Activated T-cell treated with anti-CD3 and anti-CD28 coated beads, Interleukin-2, amount 50 U/mL, for 4 hours (primary cell): ENCODE results near the gene DGKI. TPM values are rescaled to one million over a fixed set of nuclear protein-coding genes. Genes with fewer than 3 reads are reported as not detected.

Experiments
- ATAC-seq, 2 donors: fragments of 200-7000 bp; cut with Tn5 transposase; one replicate each; pipeline ENCODE4 v1.10.0; 2021
- DNase-seq: peaks from one replicate; pipeline ENCODE4 v3.0.0-alpha.2; 2020
- H3K27me3 Mint-ChIP-seq: one replicate; pipeline ENCODE4 v1.8.0; 2021; ENCODE audit warnings: low read depth, mixed read lengths
- H3K36me3 Mint-ChIP-seq: one replicate; pipeline ENCODE4 v1.8.0; 2022; ENCODE audit warnings: mixed read lengths; ENCODE audit not compliant: insufficient read depth
- H3K4me1 Mint-ChIP-seq: one replicate; pipeline ENCODE4 v1.8.0; 2021; ENCODE audit warnings: low read depth, mixed read lengths
- H3K4me3 Mint-ChIP-seq: one replicate; pipeline ENCODE4 v1.8.0; 2021; ENCODE audit warnings: mild to moderate bottlenecking, moderate library complexity, mixed read lengths
- H3K9me3 Mint-ChIP-seq: one replicate; pipeline ENCODE4 v1.8.0; 2021; ENCODE audit warnings: mixed read lengths
- total RNA-seq, 3 donors: library from RNA; stranded (reverse); gene quantifications; one replicate each; pipeline ENCODE4 v1.2.1, GENCODE V29; 2021

DGKI gene
- total RNA-seq, 3 donors from 2014 or later, result 1.2 to 4.3 (median 1.3) TPM

DNA sequence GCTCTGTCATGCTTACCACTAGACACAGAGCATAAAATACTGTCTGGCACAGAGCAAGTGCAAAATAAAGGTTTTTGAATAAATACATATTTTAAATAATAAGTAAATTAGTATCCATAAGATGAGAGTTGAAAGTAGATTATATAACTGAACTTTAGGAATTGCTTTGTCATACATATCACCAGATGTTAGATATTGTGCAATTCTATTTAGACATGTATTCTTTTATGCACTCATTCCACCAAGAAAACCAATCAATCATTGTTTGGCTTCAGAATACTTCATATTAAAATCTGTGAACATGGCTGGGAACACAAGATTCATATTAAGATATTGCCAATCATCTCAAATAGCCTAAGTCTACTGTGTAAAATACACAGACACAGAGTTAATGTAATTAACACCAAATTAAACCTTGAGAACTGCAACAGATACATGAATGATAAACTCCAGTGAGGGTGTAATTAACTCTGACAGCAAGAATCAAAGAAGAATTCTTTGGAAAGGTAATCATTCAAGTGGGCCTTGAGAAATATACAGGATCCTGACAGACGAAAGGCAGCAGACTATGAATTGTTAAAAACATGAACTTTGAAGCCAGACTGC lies 302.2 kb downstream of the DGKI start:
- Mint-ChIP-seq H3K4me3 (no peak overlapping the region), H3K27me3 (no peaks in the 10 kb centered on the region), H3K36me3 (no peaks in the 10 kb centered on the region), H3K4me1 (no peaks in the 10 kb centered on the region), H3K9me3 (no peaks in the 10 kb centered on the region)
- no peak for ATAC-seq
- no peak for DNase-seq

- Mint-ChIP-seq H3K4me3 (no peak overlapping the region), H3K27me3 (no peaks in the 10 kb centered on the region), H3K9me3 (no peaks in the 10 kb centered on the region), H3K36me3 (no peaks in the 10 kb centered on the region), H3K4me1 (no peaks in the 10 kb centered on the region)
- ATAC-seq, result no peak
- DNase-seq, result no peak
These were observed 307.6 kb downstream of the DGKI start for GRCh38 chr7:137539111-137539715.

DNA sequence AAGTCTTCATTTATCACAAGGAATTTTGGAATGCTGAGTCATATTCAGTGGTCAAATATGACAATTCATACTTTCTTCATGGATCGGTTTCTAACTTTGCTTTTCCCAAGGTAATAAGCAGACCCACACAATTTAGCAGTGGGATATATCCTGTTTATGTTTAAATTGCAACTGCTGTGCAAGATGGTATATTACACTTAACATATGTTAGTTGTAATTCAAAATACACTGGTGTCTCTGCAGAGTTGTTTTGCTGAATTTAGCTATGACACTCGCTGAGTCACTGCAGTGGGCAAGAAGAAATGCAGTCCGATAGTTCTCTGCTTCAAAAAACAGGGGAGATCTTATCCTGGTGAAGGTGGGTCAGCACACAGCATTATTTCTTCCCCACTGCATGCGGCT lies 308.4 kb downstream of the DGKI start:
- Mint-ChIP-seq H3K9me3 (no peaks in the 10 kb centered on the region), H3K4me3 (no peak overlapping the region), H3K36me3 (no peaks in the 10 kb centered on the region), H3K27me3 (no peaks in the 10 kb centered on the region), H3K4me1 (no peaks in the 10 kb centered on the region)
- DNase-seq (no peak), ATAC-seq (no peak)

DNA sequence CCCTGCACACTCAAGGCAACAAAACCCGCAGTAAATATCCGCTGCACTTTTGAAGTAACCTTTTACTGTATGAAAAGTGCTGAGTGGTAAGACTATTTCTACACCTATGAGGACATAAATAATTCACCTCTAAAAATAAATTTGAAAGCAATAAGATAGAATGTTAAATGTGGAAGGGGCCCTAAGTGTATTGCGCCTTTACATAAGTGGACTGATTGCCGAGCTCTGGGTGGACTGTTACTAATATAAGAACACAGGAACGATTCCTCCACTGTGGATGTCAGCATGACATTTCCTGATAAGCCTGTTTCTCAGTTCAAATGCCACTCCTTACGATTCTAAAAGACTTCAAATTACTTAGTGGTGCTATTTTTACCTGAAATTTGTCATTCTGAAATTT lies 311.2 kb downstream of the DGKI start:
- ATAC-seq (no peak), DNase-seq (no peak)
- Mint-ChIP-seq H3K36me3 (no peaks in the 10 kb centered on the region), H3K4me3 (no peak overlapping the region), H3K9me3 (no peaks in the 10 kb centered on the region), H3K4me1 (no peaks in the 10 kb centered on the region), H3K27me3 (no peaks in the 10 kb centered on the region)

GRCh38 chr7:137531671-137532070 lies 315.1 kb downstream of the DGKI start:
- Mint-ChIP-seq H3K27me3 (no peaks in the 10 kb centered on the region), H3K4me3 (no peak overlapping the region), H3K36me3 (no peaks in the 10 kb centered on the region), H3K9me3 (no peaks in the 10 kb centered on the region), H3K4me1 (no peaks in the 10 kb centered on the region)
- ATAC-seq (no peak), DNase-seq (no peak)

DNA sequence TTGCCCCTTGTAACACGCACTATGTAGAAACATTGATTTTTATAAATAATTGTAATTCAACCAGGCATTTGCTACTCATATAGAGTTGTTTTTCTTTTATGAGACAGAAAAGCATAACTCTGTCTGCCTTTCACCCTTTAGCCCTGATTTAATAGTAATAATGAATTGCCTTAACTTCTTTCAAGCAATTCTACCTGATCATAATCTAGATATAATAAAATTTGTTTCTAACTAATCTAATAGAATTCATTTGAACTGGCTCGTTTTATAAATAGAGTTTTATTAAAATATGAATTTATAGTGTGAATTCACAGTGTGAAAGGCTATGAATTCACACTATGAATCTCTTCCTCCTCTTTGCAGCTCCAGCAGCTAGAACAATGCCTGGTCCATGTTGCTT lies 319.1 kb downstream of the DGKI start:
- Mint-ChIP-seq H3K27me3 (no peaks in the 10 kb centered on the region), H3K9me3 (no peaks in the 10 kb centered on the region), H3K36me3 (no peaks in the 10 kb centered on the region), H3K4me1 (no peaks in the 10 kb centered on the region), H3K4me3 (no peak overlapping the region)
- DNase-seq (no peak), ATAC-seq (no peak)

- H3K9me3 Mint-ChIP-seq, result no peaks in the 10 kb centered on the region
- H3K36me3 Mint-ChIP-seq, result no peaks in the 10 kb centered on the region
- ATAC-seq, result no peak
- H3K4me1 Mint-ChIP-seq, result no peaks in the 10 kb centered on the region
- H3K4me3 Mint-ChIP-seq, result no peak overlapping the region
- DNase-seq, result no peak
- H3K27me3 Mint-ChIP-seq, result no peaks in the 10 kb centered on the region
These were observed 323.6 kb downstream of the DGKI start for GRCh38 chr7:137523171-137523570.

- DNase-seq (no peak), ATAC-seq (no peak)
- Mint-ChIP-seq H3K4me3 (no peak overlapping the region), H3K9me3 (peaks cover 5% of the 10 kb centered on the region), H3K27me3 (no peaks in the 10 kb centered on the region), H3K36me3 (no peaks in the 10 kb centered on the region), H3K4me1 (no peaks in the 10 kb centered on the region)
These were observed 325.3 kb downstream of the DGKI start for GRCh38 chr7:137521451-137521850.

DNA sequence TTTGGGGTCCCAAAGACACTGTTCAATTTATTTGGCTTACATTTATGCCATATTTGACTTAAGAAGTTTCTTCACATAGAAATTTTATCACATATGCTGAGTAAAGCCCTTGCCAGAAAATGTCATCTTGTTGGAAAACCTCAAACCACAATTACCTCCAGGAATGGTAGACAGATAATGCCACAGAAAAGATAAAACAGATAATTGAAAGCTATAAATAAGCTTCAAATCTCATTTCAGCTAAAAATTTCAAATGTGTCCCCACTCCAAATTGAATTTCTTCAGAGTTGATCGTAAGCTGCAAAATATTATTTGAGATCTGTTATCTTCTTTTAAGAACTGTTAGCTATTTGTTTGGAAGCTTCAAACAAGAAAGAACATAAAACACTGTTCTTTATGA lies 326.8 kb downstream of the DGKI start:
- no peaks in the 10 kb centered on the region for H3K36me3 Mint-ChIP-seq
- H3K4me1 Mint-ChIP-seq, result no peaks in the 10 kb centered on the region
- no peak overlapping the region for H3K4me3 Mint-ChIP-seq
- ATAC-seq (no peak), DNase-seq (no peak)
- H3K27me3 Mint-ChIP-seq, result no peaks in the 10 kb centered on the region
- H3K9me3 Mint-ChIP-seq, result peaks cover 6% of the 10 kb centered on the region

DNA sequence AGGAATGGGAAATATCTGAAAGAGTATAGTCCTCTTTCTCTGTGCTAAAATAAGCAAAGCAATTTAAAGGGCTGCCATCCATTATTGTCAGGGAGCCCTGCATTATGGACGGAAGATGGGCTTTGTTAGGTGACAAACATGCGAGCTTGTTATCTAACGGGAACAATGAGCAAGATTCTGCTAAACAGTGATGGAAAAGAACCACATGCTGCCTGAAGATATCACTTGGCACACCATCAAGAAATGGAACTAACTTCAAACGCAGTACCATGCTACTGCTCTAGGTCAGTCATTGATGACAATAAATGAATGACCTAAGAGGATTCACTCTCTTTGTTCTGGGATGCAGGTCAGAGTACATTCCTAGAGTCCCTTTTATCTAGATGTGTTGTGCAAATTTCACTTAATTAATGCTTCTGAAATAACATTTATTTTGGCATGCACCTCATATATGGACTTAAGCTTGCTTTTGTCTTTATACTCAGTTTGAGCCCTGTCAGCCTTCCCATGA lies 327.5 kb downstream of the DGKI start:
- ATAC-seq, result no peak
- no peaks in the 10 kb centered on the region for H3K27me3 Mint-ChIP-seq
- H3K36me3 Mint-ChIP-seq, result no peaks in the 10 kb centered on the region
- peaks cover 6% of the 10 kb centered on the region for H3K9me3 Mint-ChIP-seq
- no peak for DNase-seq
- H3K4me1 Mint-ChIP-seq, result no peaks in the 10 kb centered on the region
- no peak overlapping the region for H3K4me3 Mint-ChIP-seq

GRCh38 chr7:137513091-137513490 lies 333.7 kb downstream of the DGKI start:
- peaks cover 11% of the 10 kb centered on the region for H3K9me3 Mint-ChIP-seq
- H3K36me3 Mint-ChIP-seq, result no peaks in the 10 kb centered on the region
- DNase-seq (no peak), ATAC-seq (no peak)
- H3K4me1 Mint-ChIP-seq, result no peaks in the 10 kb centered on the region
- no peak overlapping the region for H3K4me3 Mint-ChIP-seq
- H3K27me3 Mint-ChIP-seq, result no peaks in the 10 kb centered on the region

DNA sequence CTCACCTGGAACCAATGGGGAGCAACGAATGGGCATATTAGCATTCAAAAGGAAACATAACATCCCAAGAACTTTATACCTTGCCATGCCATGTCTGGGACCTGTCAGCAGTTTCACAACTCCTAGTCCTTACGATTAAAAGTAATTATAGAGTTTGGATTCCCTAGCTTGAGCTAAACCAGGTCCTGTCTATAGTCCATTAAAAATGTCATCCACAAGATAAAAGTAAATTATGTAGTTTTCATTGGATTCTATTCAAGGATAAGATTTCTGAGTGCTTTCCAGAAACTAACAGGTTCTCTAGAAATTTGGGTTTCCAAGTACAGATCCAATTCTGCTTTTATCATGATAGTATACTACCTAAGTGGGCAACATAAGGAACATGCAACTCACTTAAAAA lies 339.7 kb downstream of the DGKI start:
- H3K9me3 Mint-ChIP-seq, result peaks cover 11% of the 10 kb centered on the region
- peaks cover 2% of the 10 kb centered on the region for H3K27me3 Mint-ChIP-seq
- no peaks in the 10 kb centered on the region for H3K4me1 Mint-ChIP-seq
- ATAC-seq, result no peak
- no peaks in the 10 kb centered on the region for H3K36me3 Mint-ChIP-seq
- no peak overlapping the region for H3K4me3 Mint-ChIP-seq
- no peak for DNase-seq

DNA sequence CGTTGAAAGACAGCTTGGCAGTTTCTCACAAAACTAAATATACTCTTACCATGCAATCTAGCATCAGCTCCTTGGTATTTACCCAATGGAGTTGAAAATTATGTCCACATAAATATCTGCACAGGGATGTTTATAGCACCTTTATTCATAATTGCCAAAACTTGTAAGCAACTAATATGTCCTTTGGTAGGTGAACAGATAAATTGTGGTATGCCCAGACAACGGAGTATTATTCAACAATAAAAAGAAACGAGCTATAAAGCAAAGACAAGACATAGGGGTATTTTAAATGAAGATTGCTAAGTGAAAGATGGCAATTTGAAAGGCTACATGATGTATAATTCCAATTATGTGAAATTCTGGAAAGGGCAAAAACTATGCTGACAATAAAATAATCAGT lies 340.7 kb downstream of the DGKI start:
- Mint-ChIP-seq H3K4me1 (no peaks in the 10 kb centered on the region), H3K36me3 (no peaks in the 10 kb centered on the region), H3K4me3 (no peak overlapping the region), H3K9me3 (peaks cover 11% of the 10 kb centered on the region), H3K27me3 (peaks cover 4% of the 10 kb centered on the region)
- ATAC-seq, result no peak
- DNase-seq, result no peak

- H3K9me3 Mint-ChIP-seq, result peaks cover 6% of the 10 kb centered on the region
- no peaks in the 10 kb centered on the region for H3K4me1 Mint-ChIP-seq
- DNase-seq (no peak), ATAC-seq (no peak)
- H3K4me3 Mint-ChIP-seq, result no peak overlapping the region
- H3K27me3 Mint-ChIP-seq, result peaks cover 4% of the 10 kb centered on the region
- H3K36me3 Mint-ChIP-seq, result no peaks in the 10 kb centered on the region
These were observed 345.2 kb downstream of the DGKI start for GRCh38 chr7:137501562-137501961.

- Mint-ChIP-seq H3K36me3 (no peaks in the 10 kb centered on the region), H3K27me3 (no peaks in the 10 kb centered on the region), H3K9me3 (peaks cover 24% of the 10 kb centered on the region), H3K4me1 (no peaks in the 10 kb centered on the region), H3K4me3 (no peak overlapping the region)
- DNase-seq (no peak), ATAC-seq (no peak)
These were observed 353.9 kb downstream of the DGKI start for GRCh38 chr7:137492889-137493288.
